PC-9 (cell line): Measurements from ENCODE around the gene EXO1. TPM values are rescaled to one million over a fixed set of nuclear protein-coding genes. Genes with fewer than 3 reads are reported as not detected.

Experiments
- BruUV-seq: library from RNA; stranded (reverse); fragments of 400-500 nt; replicated peaks from 2 replicates; lab custom pipeline; 2021; lab: Mats Ljungman, UMichigan
- CTCF ChIA-PET: fragments of 300-600 bp; sonication (Branson Sonifier 250); formaldehyde crosslinking; loops from one replicate; lab custom pipeline; 2022; ENCODE audit warnings: antibody characterized with exemption; lab: Charles Lee
- POLR2A ChIA-PET: fragments of 300-600 bp; sonication (Branson Sonifier 250); formaldehyde crosslinking; loops from one replicate; lab custom pipeline; 2022; ENCODE audit warnings: antibody characterized with exemption; ENCODE audit not compliant: unreplicated experiment; lab: Charles Lee
- DNase-seq, 2 experiments: peaks; one replicate each; pipeline versions ENCODE4 v3.0.0 to v3.0.0-alpha.2; 2015 to 2022; ENCODE audit warnings: mixed read lengths in 1 of 2
- H2AFZ ChIP-seq: fragments of 200-600 bp; sonication (generic); 2 replicates; pipeline ENCODE4 v1.8.1; 2017; ENCODE audit warnings: antibody characterized with exemption
- H3F3A ChIP-seq: fragments of 200-600 bp; sonication (generic); 2 replicates; pipeline ENCODE4 v1.8.1; 2017; ENCODE audit warnings: antibody characterized with exemption, mild to moderate bottlenecking, low read depth; ENCODE audit not compliant: insufficient read depth
- H3K27ac ChIP-seq: fragments of 200-600 bp; sonication (generic); 2 replicates; pipeline ENCODE4 v1.6.1; 2016; ENCODE audit warnings: mixed run types
- H3K27me3 ChIP-seq: fragments of 200-600 bp; sonication (generic); 2 replicates; pipeline ENCODE4 v1.6.1; 2016; ENCODE audit warnings: low read depth, mixed run types; ENCODE audit not compliant: insufficient read depth
- H3K36me3 ChIP-seq: fragments of 200-600 bp; sonication (generic); 2 replicates; pipeline ENCODE4 v1.6.1; 2016; ENCODE audit warnings: low read depth, mixed run types
- H3K4me1 ChIP-seq: fragments of 200-600 bp; sonication (generic); replicated peaks from 2 replicates; pipeline ENCODE4 v1.6.1; 2016; ENCODE audit warnings: mixed run types; ENCODE audit not compliant: insufficient read depth
- H3K4me2 ChIP-seq: fragments of 200-600 bp; sonication (generic); 2 replicates; pipeline ENCODE4 v1.6.1; 2017; ENCODE audit warnings: mixed run types
- H3K4me3 ChIP-seq: fragments of 200-600 bp; sonication (generic); 2 replicates; pipeline ENCODE4 v1.6.1; 2016; ENCODE audit warnings: mixed run types
- H3K79me2 ChIP-seq: fragments of 200-600 bp; sonication (generic); 2 replicates; pipeline ENCODE4 v1.6.1; 2017; ENCODE audit warnings: low read depth, mixed run types
- H3K9me2 ChIP-seq: fragments of 200-600 bp; sonication (generic); 2 replicates; pipeline ENCODE4 v1.8.1; 2017; ENCODE audit warnings: mild to moderate bottlenecking; ENCODE audit not compliant: insufficient read depth
- H3K9me3 ChIP-seq: fragments of 200-600 bp; sonication (generic); 2 replicates; pipeline ENCODE4 v1.8.1; 2016; ENCODE audit warnings: low read depth; ENCODE audit not compliant: insufficient read depth
- H4K20me1 ChIP-seq: fragments of 200-600 bp; sonication (generic); 2 replicates; pipeline ENCODE4 v1.8.1; 2017; ENCODE audit not compliant: insufficient read depth
- EZH2 ChIP-seq: fragments of 200-600 bp; sonication (generic); IDR thresholded peaks from 2 replicates; pipeline ENCODE4 v1.8.0; 2017; ENCODE audit warnings: antibody characterized with exemption, low read depth
- intact Hi-C: fragments of 100-400 bp; cut with micrococcal nuclease; formaldehyde crosslinking; loops from one replicate; pipeline ENCODE4 v1.10.0; 2022; ENCODE audit not compliant: unreplicated experiment
- total RNA-seq: library from RNA; stranded (reverse); gene quantifications from 2 replicates; pipeline ENCODE4 v1.2.3, GENCODE V29; 2021
- TF ChIP-seq, protein P1 (sequence below): fragments of 200-600 bp; sonication (generic); conservative IDR thresholded peaks from 2 replicates; pipeline ENCODE4 v1.6.1; 2017; ENCODE audit warnings: mixed run types, antibody characterized with exemption, mild to moderate bottlenecking, moderate library complexity

Gene EXO1
- total RNA-seq, 1 experiment from 2014 or later: 32.1 TPM

DNA sequence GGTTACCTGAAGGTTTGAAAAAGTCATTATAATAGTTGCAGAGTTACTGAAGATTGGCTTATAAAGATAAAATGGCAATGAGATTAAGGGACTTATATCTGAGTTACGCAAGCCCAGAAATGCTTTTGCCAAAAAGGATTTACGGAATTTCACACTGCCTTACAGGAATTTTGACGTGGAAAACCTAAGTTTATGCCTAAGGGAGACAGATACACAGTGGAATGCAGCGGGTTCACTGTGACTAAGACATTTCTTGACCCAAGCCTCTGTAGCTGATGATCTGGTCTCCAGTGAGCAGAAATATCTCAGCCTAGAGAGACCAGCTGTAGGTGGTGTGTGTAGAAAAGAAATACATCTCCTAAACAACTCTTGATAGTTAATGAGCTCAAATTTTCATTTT is 10.1 kb upstream of the EXO1 start:
- Histone ChIP-seq H3K79me2 (no peaks in the 10 kb centered on the region), H3K27ac (peak overlapping the region; percentile 53), H4K20me1 (no peaks in the 10 kb centered on the region), H3K27me3 (no peaks in the 10 kb centered on the region), H3K4me1 (peaks cover 17% of the 10 kb centered on the region), H3K4me3 (no peak overlapping the region), H3K9me3 (no peaks in the 10 kb centered on the region), H3F3A (0 out of 2 replicates have a peak, but pooled peaks cover 5% of the 10 kb centered on the region), H2AFZ (no peak overlapping the region), H3K4me2 (peak overlapping the region; percentile 36), H3K36me3 (no peaks in the 10 kb centered on the region), H3K9me2 (no peaks in the 10 kb centered on the region)
- POLR2A ChIA-PET: interaction anchor here (0.6 kb wide), 1 partner anchor 149 kb away, joined by 5 read pairs; no protein-coding TSS in a partner anchor
- DNase-seq: peak; percentile 47 to 85
- CTCF ChIA-PET: no interaction called here
- TF ChIP-seq EZH2: no peak
- TF ChIP-seq, protein P1, sequence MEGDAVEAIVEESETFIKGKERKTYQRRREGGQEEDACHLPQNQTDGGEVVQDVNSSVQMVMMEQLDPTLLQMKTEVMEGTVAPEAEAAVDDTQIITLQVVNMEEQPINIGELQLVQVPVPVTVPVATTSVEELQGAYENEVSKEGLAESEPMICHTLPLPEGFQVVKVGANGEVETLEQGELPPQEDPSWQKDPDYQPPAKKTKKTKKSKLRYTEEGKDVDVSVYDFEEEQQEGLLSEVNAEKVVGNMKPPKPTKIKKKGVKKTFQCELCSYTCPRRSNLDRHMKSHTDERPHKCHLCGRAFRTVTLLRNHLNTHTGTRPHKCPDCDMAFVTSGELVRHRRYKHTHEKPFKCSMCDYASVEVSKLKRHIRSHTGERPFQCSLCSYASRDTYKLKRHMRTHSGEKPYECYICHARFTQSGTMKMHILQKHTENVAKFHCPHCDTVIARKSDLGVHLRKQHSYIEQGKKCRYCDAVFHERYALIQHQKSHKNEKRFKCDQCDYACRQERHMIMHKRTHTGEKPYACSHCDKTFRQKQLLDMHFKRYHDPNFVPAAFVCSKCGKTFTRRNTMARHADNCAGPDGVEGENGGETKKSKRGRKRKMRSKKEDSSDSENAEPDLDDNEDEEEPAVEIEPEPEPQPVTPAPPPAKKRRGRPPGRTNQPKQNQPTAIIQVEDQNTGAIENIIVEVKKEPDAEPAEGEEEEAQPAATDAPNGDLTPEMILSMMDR: no peak
- BruUV-seq: no TSS peak
- intact Hi-C loops: loop anchor here (1.0 kb wide), 1 partner anchor 200 kb away; no protein-coding TSS in a partner anchor

DNA sequence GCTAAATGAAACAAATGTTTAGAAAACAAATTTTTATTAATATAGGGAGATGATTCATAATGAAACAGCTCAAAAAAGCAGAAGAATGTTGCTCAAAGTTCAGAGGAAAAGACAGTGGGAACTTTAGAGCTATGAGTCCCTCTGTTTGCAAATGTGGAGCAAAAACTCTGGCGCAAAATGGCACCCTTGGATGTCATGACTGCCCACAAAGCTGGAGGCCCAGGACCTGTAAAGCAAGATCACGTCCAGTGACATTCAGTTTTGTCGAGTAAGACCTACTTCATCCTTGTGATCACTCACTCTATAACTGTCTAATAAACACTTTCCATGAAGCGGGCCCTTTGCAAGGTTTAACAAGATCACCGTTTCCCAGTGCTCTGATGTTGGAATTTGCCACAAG is 9.1 kb upstream of the EXO1 start:
- H3F3A ChIP-seq: 0 out of 2 replicates have a peak, but pooled peaks cover 5% of the 10 kb centered on the region
- intact Hi-C loops: no loop called here
- no peak overlapping the region for H3K27ac ChIP-seq
- H3K79me2 ChIP-seq: no peaks in the 10 kb centered on the region
- CTCF ChIA-PET: no interaction called here
- H3K4me1 ChIP-seq: peaks cover 17% of the 10 kb centered on the region
- no peak overlapping the region for H2AFZ ChIP-seq
- POLR2A ChIA-PET: interaction anchor here (0.7 kb wide), 1 partner anchor 166 kb away, joined by 3 read pairs; no protein-coding TSS in a partner anchor
- DNase-seq: no peak
- no peaks in the 10 kb centered on the region for H3K9me3 ChIP-seq
- BruUV-seq: no TSS peak
- no peaks in the 10 kb centered on the region for H3K27me3 ChIP-seq
- no peaks in the 10 kb centered on the region for H3K36me3 ChIP-seq
- H3K4me3 ChIP-seq: no peak overlapping the region
- TF ChIP-seq EZH2: no peak
- TF ChIP-seq, protein P1: no peak
- no peaks in the 10 kb centered on the region for H4K20me1 ChIP-seq
- H3K9me2 ChIP-seq: no peaks in the 10 kb centered on the region
- H3K4me2 ChIP-seq: no peak overlapping the region

DNA sequence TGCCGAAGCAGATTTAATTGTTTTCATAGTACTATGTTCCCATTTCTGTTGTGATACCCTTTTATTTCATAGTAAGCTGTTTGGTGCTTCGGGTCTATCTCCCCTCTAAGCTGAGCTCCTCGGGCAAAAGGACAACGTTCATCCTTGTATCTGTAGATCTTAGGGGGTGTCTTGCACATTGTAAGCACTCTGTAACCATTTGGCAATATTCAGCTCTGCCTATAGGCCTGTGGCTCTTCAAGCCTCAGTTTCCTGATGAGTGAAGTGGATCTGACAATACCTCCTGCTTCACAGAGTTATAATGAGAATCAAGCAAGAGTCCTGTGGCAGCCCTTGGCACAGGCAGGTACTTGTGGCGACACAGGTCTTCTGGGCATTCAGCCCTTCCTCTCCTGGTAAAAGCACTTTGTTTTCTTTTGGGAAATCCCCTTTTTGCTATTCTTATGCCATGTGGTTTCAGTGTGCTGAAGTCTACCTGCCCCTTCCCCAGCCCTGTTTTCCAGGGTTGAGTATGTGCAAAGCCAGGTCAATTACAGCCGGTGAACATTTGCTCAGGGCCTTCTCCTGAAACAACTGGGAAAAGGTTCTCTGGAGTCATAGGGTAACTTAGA is 8.5 kb upstream of the EXO1 start:
- BruUV-seq: no TSS peak
- Histone ChIP-seq H3K27ac (no peak overlapping the region), H3K4me1 (peaks cover 17% of the 10 kb centered on the region), H4K20me1 (no peaks in the 10 kb centered on the region), H3F3A (0 out of 2 replicates have a peak, but pooled peaks cover 5% of the 10 kb centered on the region), H3K4me2 (no peak overlapping the region), H3K4me3 (no peak overlapping the region), H3K79me2 (no peaks in the 10 kb centered on the region), H3K27me3 (no peaks in the 10 kb centered on the region), H3K9me3 (no peaks in the 10 kb centered on the region), H2AFZ (no peak overlapping the region), H3K9me2 (no peaks in the 10 kb centered on the region), H3K36me3 (no peaks in the 10 kb centered on the region)
- intact Hi-C loops: no loop called here
- ChIA-PET CTCF (no interaction called here), POLR2A (no interaction called here)
- no peak for DNase-seq
- no peak for TF ChIP-seq EZH2
- TF ChIP-seq, protein P1: no peak
